AG08396 (cell line): Measurements from ENCODE around the gene STOM.

ENCODE experiments used
- DNase-seq: peaks from one replicate; pipeline ENCODE4 v3.0.0; 2012; ENCODE audit warnings: low spot score, mixed read lengths

Gene STOM

GRCh38 chr9:121322037-121322736 lies 47.9 kb downstream of the STOM start:
- DNase-seq: peak; percentile 85

- no peak for DNase-seq
Observed at GRCh38 chr9:121321016-121321503, 49.0 kb downstream of the STOM start.

DNA sequence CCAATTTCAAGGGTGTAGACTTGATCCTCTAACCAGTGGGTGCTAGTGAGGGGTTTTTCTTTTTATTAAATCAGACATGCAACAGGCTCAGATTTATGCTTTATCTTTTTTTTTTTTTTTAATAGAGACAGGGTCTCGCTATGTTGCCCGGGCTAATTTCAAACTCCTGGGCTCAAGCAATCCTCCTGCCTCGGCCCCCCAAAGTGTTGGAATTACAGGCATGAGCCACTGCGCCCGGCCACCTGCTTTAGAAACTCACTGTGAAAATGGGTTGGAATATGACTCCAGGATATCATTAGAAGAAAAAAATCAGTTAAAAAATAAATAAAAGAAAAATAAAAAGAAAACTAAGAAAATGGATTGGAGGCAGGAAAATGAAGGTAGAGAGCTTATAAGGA lies 50.7 kb downstream of the STOM start:
- no peak for DNase-seq

- DNase-seq: no peak
Observed at GRCh38 chr9:121318631-121319382, 51.2 kb downstream of the STOM start.

DNA sequence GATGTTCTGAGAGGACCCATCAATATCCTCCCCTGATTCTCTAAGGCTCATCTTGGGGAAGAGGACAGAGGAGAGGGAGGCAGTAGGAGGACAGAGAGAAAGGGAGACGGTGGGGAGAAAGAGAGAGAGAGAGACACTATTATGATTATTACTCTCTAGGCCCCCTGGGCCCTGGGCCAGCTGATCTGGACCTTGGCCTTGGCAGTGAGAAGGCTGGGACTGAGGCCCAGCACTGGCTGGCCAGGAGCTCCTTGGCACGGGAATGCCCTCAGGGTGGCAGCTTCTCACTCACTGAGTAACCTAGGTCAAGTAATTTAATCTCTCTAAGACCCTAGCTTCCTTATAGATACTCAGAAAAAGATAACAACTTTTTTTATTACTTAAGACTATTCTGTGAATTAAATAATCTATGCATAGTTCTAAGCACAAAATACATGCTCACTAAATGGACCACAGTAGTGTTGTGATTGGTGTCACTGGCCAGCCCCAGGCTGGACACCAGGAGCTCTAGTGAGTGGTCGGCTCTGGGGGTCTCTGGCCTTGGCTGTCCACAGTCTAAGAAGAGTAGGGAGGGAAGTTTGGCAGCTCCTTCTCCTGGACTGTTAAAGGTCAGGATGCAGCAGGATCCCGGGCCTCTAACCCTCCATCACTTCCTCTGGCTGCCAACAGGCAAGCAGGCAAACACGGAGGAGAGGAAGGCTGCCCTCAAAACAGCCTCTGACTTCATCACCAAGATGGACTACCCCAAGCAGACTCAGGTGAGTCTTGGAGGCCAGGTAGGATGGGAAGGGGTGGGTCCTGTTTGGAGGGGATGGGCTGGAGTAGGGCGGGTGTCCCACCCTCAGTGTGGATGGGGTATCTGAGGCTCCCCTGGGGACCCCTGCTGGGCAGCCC lies 52.1 kb downstream of the STOM start:
- DNase-seq: no peak

GRCh38 chr9:121316852-121317373 lies 53.1 kb downstream of the STOM start:
- no peak for DNase-seq

- DNase-seq: no peak
Observed at GRCh38 chr9:121316378-121316777, 53.7 kb downstream of the STOM start.

- DNase-seq: no peak
Observed at GRCh38 chr9:121313458-121314152, 56.4 kb downstream of the STOM start.

GRCh38 chr9:121312169-121312568 lies 57.9 kb downstream of the STOM start:
- DNase-seq: no peak

DNA sequence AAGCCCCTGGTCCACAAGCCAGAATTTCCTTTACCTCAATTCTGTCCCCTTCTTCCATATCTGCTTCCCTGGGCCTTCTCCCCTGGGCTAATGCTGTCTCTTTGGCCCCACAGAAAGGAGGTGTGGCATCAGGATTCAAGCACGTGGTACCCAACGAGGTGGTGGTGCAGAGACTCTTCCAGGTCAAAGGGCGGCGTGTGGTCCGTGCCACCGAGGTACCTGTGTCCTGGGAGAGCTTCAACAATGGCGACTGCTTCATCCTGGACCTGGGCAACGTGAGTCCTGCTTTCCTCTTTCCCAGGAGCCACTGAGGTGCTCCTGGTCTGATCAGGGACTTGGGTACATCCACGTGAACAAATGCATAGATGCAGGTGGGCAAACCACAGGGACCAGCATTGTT lies 59.5 kb downstream of the STOM start:
- DNase-seq: no peak

GRCh38 chr9:121309833-121310425 lies 60.1 kb downstream of the STOM start:
- DNase-seq: no peak

GRCh38 chr9:121309171-121309570 lies 60.9 kb downstream of the STOM start:
- DNase-seq: no peak

DNA sequence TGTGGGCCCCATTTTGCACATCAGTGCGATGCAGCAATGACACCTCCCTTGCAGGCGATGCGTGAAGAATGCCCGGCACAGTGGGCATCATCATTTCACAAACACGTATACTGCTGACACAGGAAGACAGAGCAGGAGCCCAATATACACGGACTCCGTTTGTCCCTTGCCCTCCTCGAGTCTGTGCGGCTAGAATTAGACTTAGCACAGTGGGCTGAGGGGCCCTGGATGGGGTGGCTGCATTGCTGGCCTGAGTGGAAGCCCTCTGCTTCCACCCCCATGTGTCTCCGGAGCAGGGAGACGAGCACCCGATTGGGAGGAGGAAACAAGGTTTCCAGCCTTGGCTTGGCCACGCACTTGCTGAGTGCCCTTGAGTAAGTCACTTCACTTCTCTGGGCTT lies 61.3 kb downstream of the STOM start:
- no peak for DNase-seq

DNA sequence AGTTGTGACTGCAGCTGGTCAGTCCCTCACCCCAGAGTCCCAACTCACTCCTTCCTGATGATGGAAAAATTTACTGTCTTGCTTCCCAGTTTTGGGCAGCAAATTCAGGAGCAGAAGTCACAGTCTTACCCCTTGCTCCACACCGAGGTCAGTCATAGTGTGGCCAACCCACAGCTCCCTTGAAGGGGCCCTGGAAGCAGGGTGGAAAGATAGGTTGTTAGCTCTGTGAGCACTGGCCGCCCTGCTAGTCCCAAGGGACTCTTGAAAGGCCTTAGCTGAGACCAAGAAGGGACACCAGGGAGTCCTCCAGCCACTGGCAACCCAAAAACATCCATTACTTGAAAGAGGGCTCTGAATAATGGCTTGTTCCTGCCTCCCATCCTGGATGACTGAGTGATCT lies 62.1 kb downstream of the STOM start:
- DNase-seq: no peak

DNA sequence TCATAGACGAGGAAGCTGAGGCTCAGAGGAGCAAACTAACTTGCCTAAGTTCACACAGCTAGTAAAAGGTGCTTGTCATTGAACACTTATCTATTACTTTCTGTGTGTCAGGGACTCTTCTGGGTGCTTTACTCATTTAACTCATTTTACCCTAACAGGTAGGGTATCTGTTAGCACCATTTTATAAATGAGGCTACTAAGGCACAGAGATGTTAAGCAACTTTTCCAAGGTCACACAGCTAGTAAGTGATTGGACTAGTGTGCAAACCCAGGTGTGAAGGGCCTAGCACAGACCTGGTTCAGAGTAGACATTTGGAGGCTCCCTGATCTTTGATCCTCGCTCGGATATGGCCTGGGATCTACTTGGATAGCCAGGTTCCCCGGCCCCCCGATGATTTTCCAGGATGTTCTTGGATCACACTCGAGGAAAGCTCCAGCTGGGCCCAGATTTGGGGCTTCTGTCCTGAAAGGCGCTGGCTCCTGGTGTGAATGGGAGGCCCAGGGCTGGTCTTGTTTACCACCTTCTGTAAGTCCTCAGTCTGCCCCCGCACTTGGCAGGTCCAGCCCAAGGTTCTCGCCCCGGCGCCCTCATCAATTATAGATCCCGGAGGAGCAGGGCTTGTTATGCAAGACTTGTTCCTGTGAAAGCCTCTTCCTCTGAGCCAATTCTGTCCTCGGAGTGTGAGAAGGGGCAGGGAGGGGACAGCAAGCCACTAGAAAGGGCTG lies 64.6 kb downstream of the STOM start:
- no peak for DNase-seq

DNA sequence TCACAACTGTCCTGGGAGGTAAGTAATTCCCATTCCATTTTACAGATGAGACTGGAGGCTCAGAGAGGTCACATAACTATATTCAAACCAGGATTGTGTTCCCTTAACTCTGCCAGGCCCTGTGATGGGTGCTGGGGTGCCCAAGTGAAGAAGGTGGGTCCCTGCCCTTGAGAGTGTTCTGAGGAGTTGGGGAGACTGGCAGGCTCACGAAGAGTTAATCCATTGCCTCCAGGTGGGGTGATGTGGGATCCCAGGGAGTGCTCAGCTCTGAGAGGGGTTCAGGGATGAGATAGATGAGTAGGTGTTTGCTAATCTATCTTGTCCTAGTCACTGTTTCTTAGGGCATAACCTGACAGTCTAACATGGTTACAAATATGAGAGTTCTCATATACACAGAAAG lies 65.3 kb downstream of the STOM start:
- no peak for DNase-seq

DNA sequence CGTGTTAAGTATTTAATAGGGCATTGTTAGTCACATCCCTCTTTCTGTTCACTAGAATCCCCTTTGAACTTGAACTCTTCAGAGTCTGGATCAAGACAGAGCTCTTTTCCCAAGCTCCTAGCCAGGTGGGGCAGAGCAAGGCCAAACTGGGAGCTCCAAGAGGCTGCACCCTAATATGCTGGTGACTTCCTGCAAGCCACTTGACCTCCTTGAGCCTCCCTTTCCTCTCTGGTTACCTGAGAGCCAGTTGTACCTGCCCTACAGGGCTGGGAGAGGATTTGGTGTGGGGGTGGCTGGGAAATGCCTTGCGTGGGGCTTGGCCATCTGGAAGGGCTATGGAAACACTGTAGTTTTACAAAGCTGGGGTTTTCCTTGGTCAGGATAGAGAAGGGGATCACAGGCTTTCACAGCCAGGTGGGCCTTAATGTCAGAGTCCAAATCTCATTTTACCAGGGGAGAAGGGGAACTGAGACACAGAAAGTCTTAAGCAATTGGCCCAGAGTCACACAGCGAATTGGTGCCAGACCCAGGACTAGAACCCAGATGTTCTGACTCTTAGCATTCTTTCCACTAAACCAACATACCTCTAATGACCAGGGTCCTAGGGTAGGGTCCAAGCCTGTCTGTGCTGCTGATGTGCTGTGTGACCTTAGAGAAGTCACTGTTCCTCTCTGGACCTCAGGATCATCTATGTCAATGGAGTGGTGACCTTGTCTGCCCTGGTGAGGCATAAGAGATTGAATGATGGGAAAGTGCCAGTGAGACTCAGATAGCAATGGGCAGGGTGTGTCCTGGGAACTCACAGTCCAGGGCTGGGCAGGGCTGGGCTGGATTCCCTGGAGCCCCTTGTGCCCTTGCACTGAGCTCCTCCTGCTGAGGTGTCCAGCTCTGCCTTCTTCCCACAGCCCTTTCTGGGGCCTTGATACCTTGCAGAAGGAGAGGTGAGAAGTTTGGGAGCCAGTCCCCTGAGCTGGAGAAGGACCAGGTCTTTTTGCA lies 66.3 kb downstream of the STOM start:
- DNase-seq: no peak

DNA sequence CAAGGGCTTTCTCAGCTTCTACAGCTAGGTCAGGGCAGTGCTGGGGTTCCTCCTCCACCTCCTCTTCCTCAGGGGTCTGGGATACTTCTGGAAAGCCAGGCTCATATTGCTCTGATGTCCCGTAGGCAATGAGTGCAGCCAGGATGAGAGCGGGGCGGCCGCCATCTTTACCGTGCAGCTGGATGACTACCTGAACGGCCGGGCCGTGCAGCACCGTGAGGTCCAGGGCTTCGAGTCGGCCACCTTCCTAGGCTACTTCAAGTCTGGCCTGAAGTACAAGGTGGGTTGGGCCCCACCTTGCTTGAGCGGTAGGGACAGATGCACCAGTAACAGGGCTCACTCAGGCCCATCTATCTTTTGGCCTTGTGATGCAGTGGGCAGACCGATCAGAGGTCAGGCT lies 67.3 kb downstream of the STOM start:
- DNase-seq: no peak

GRCh38 chr9:121302341-121302740 lies 67.7 kb downstream of the STOM start:
- no peak for DNase-seq
